Uterus (tissue), 4 donors: ENCODE data around the gene ERCC1. TPM values are rescaled to one million over a fixed set of nuclear protein-coding genes. Genes with fewer than 3 reads are reported as not detected.
"Not testable (repeated sequence)": the region's sequence is repeated elsewhere in the genome, so short reads cannot be mapped to it uniquely, and the experiment has no call there.

Experiments used
- DNase-seq, 2 donors: peaks; one replicate each; pipeline ENCODE4 v3.0.0-alpha.2; 2019 to 2020
- H3K27ac ChIP-seq, 2 donors: fragments of 200-600 bp; sonication (generic); 1 replicate in 1 of 2; 2 replicates in 1 of 2; pipeline ENCODE4 v1.5.1; 2016 to 2018
- H3K27me3 ChIP-seq, 2 donors: fragments of 200-600 bp; sonication (generic); one replicate each; pipeline ENCODE4 v1.5.1; 2018 to 2019; ENCODE audit warnings: control low read depth in 1 of 2
- H3K36me3 ChIP-seq, 2 donors: fragments of 200-600 bp; sonication (generic); one replicate each; pipeline ENCODE4 v1.5.1; 2019; ENCODE audit warnings: control low read depth in 1 of 2
- H3K4me1 ChIP-seq, 2 donors: fragments of 200-600 bp; sonication (generic); one replicate each; pipeline ENCODE4 v1.5.1; 2018 to 2019; ENCODE audit warnings: control low read depth in 1 of 2
- H3K4me3 ChIP-seq, 2 donors: fragments of 200-600 bp; sonication (generic); 1 replicate in 1 of 2; 2 replicates in 1 of 2; pipeline ENCODE4 v1.5.1; 2018 to 2019; ENCODE audit warnings: mild to moderate bottlenecking in 1 of 2
- H3K9me3 ChIP-seq, 2 donors: fragments of 200-600 bp; sonication (generic); one replicate each; pipeline ENCODE4 v1.5.1; 2019; ENCODE audit warnings: control low read depth in 1 of 2
- CTCF ChIP-seq, 4 experiments: fragments of 200-600 bp in 2 of 4; fragments of 450-650 bp in 2 of 4; sonication (generic) in 2 of 4; IDR thresholded peaks; one replicate each; pipeline ENCODE4 v1.5.1; 2016 to 2019; ENCODE audit warnings: antibody characterized with exemption in 4 of 4, mild to moderate bottlenecking in 2 of 4, moderate library complexity in 1 of 4
- POLR2A ChIP-seq, 2 donors: fragments of 450-650 bp; IDR thresholded peaks; one replicate each; pipeline ENCODE4 v1.6.1; 2016; ENCODE audit warnings: antibody characterized with exemption in 2 of 2, mild to moderate bottlenecking in 1 of 2, moderate library complexity in 1 of 2
- intact Hi-C: fragments of 100-400 bp; cut with DNase I; formaldehyde crosslinking; loops from one replicate; pipeline ENCODE4 v1.15.1; 2023; ENCODE audit warnings: low total_unique reads
- total RNA-seq, 4 donors: library from RNA; depleted of rRNA in 3 of 4; stranded (reverse); fragments of >200 nt in 3 of 4; gene quantifications; one replicate each; pipeline versions ENCODE4 v1.1.0 to v1.2.4, GENCODE V29; 2014 to 2023
- donor health status: DM: yes; HTN: yes; CAD: no.

The ERCC1 gene
- total RNA-seq, 4 donors from 2014 or later = 37.9 to 130 (median 68.0) TPM

GRCh38 chr19:45408830-45409556 is 14.7 kb downstream of the ERCC1 start:
- TF ChIP-seq CTCF (IDR thresholded peaks at IDR 0.05) = no peak
- no peak for TF ChIP-seq POLR2A (IDR thresholded peaks at IDR 0.05)
- Histone ChIP-seq H3K36me3 (no peaks in the 10 kb centered on the region), H3K4me1 (peaks cover 8 to 9% of the 10 kb centered on the region in 2 donors), H3K27ac (no peak overlapping the region), H3K27me3 (peaks cover 0 to 6% of the 10 kb centered on the region in 2 donors), H3K4me3 (no peak overlapping the region), H3K9me3 (no peaks in the 10 kb centered on the region)
- intact Hi-C loops = no loop called here
- no peak for DNase-seq

DNA sequence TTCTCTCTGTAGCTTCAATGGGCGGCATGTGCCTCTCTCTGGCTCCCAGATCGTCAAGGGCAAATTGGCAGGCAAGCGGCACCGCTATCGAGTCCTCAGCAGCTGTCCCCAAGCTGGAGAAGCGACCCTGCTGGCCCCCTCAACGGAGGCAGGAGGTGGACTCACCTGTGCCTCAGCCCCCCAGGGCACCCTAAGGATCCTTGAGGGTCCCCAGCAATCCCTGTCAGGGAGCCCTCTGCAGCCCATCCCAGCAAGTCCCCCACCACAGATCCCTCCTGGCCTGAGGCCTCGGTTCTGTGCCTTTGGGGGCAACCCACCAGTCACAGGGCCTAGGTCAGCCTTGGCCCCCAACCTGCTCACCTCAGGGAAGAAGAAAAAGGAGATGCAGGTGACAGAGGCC is 15.6 kb downstream of the ERCC1 start:
- DNase-seq = no peak
- intact Hi-C loops = no loop called here
- no peak overlapping the region for H3K27ac ChIP-seq

GRCh38 chr19:45407585-45407984 is 16.1 kb downstream of the ERCC1 start:
- H3K36me3 ChIP-seq, DNase-seq, intact Hi-C loops, H3K9me3 ChIP-seq, H3K27me3 ChIP-seq, H3K27ac ChIP-seq, H3K4me3 ChIP-seq, H3K4me1 ChIP-seq: not testable (repeated sequence)

More for the DNA sequence above, 15.6 kb downstream of the ERCC1 start:
- TF ChIP-seq CTCF (IDR thresholded peaks at IDR 0.05) = no peak
- TF ChIP-seq POLR2A (IDR thresholded peaks at IDR 0.05) = no peak
- Histone ChIP-seq H3K36me3 (no peaks in the 10 kb centered on the region), H3K27me3 (peaks cover 0 to 8% of the 10 kb centered on the region in 2 donors), H3K9me3 (no peaks in the 10 kb centered on the region), H3K4me3 (no peak overlapping the region), H3K4me1 (peaks cover 8 to 9% of the 10 kb centered on the region in 2 donors)

DNA sequence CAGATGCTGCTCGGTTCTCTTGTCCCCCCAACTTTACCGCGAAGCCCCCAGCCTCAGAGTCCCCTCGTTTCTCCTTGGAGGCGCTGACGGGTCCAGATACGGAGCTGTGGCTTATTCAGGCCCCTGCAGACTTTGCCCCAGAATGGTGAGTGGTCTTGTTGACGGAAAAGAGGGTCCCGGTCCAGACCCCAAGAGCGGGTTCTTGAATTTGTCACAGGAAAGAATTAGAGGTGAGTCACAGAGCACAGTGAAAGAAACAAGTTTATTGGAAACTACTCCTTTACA is 16.7 kb downstream of the ERCC1 start:
- Histone ChIP-seq H3K27me3 (peaks cover 0 to 8% of the 10 kb centered on the region in 2 donors), H3K4me1 (peaks cover 8 to 9% of the 10 kb centered on the region in 2 donors), H3K36me3 (no peaks in the 10 kb centered on the region), H3K27ac (no peak overlapping the region), H3K4me3 (peak overlapping the region; percentile 69 to 78), H3K9me3 (no peaks in the 10 kb centered on the region)
- DNase-seq = no peak
- TF ChIP-seq CTCF (IDR thresholded peaks at IDR 0.05) (no peak), POLR2A (IDR thresholded peaks at IDR 0.05) (no peak)
- intact Hi-C loops = no loop called here

DNA sequence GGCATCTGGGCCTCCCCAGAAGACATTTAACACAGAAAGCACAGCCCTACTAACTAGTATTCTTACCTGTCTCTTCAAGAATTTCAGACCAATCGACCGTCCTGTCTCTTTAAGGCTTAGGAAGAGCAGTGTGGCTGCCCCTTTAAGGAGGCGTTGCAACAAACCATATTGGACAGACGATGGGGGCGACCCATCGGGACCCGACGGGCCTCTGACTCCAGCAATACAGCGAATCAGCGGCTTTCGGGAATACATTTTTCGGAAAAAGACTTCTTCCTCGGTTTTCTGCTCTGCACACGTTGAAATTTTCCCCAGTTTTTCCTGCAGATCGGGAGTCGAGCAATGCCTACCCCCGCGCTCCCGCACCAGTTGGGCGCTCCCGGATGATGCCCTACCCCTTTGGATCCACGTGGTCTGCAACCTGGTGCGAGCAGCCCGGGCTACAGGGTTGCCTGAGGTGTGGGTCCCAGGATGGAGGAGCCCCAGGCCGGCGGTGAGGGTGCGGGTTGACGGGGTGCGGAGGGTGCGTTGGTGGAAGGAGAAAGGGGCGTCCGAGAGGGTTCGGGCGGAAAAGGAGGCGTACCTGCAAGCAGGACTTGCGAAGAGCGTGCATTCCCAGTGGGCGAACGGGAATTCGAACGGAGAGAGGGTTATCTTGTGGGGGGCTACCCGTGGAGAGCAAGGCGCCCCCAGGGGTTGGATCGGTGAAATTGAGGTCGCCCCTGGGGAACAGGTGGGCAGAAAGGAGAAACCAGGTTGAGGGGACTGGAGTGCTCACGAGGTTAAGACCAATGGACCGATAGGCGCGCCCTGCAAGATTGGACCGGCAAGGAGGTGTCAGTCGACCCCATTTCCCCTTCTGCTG is 17.3 kb downstream of the ERCC1 start, which contains the start of gene POLR1G:
Gene POLR1G, plus strand, starts transcription at position 419 of the 865 bp plus-strand sequence. Its CDS starts 53 bp downstream, at position 472.
- Histone ChIP-seq H3K9me3 (no peaks in the 10 kb centered on the region), H3K27ac (peak within 1 kb of the TSS; percentile 92 to 94), H3K4me1 (peaks cover 8 to 9% of the 10 kb centered on the region in 2 donors), H3K4me3 (peak within 1 kb of the TSS; percentile 69 to 78), H3K36me3 (no peaks in the 10 kb centered on the region), H3K27me3 (peaks cover 0 to 8% of the 10 kb centered on the region in 2 donors)
- intact Hi-C loops = no loop called here
- TF ChIP-seq POLR2A (IDR thresholded peaks at IDR 0.05) = no peak
- peak in 2 of 4 experiments; percentile 57 to 61 for TF ChIP-seq CTCF (IDR thresholded peaks at IDR 0.05)
- peak; percentile 72 to 75 for DNase-seq
